Right atrium auricular region (tissue), 2 donors: ENCODE results near the gene DOK6. TPM values are rescaled to one million over a fixed set of nuclear protein-coding genes. Genes with fewer than 3 reads are reported as not detected.

Source experiments
- DNase-seq: peaks from one replicate; pipeline ENCODE4 v3.0.0-alpha.2; 2019; ENCODE audit warnings: low spot score
- H3K27ac ChIP-seq, 2 donors: fragments of 200-600 bp; sonication (generic); 1 replicate in 1 of 2; 2 replicates in 1 of 2; pipeline ENCODE4 v1.5.1; 2016 to 2019
- H3K27me3 ChIP-seq, 2 donors: fragments of 200-600 bp; sonication (generic); one replicate each; pipeline versions ENCODE4 v1.5.1 to v1.6.0; 2017 to 2019
- H3K36me3 ChIP-seq: fragments of 200-600 bp; sonication (generic); one replicate; pipeline ENCODE4 v1.5.1; 2016
- H3K4me1 ChIP-seq, 2 donors: fragments of 200-600 bp; sonication (generic); one replicate each; pipeline versions ENCODE4 v1.5.1 to v1.6.0; 2017 to 2019
- H3K4me3 ChIP-seq, 2 donors: fragments of 200-600 bp; sonication (generic); 1 replicate in 1 of 2; 2 replicates in 1 of 2; pipeline ENCODE4 v1.5.1; 2017 to 2019; ENCODE audit warnings: mild to moderate bottlenecking in 1 of 2, moderate library complexity in 1 of 2
- H3K9me3 ChIP-seq, 2 donors: fragments of 200-600 bp; sonication (generic); one replicate each; pipeline ENCODE4 v1.5.1; 2019
- total RNA-seq, 2 donors: library from RNA; depleted of rRNA; stranded (reverse); fragments of >200 nt; gene quantifications; one replicate each; pipeline ENCODE4 v1.1.0, GENCODE V29; 2016
- TF ChIP-seq, protein P1 (sequence below), 2 donors: fragments of 200-600 bp; sonication (generic); IDR thresholded peaks; one replicate each; pipeline ENCODE4 v1.5.1; 2019; ENCODE audit warnings: antibody characterized with exemption in 2 of 2

DOK6 gene
- total RNA-seq, 2 donors from 2014 or later: 2.0 to 5.7 TPM

DNA sequence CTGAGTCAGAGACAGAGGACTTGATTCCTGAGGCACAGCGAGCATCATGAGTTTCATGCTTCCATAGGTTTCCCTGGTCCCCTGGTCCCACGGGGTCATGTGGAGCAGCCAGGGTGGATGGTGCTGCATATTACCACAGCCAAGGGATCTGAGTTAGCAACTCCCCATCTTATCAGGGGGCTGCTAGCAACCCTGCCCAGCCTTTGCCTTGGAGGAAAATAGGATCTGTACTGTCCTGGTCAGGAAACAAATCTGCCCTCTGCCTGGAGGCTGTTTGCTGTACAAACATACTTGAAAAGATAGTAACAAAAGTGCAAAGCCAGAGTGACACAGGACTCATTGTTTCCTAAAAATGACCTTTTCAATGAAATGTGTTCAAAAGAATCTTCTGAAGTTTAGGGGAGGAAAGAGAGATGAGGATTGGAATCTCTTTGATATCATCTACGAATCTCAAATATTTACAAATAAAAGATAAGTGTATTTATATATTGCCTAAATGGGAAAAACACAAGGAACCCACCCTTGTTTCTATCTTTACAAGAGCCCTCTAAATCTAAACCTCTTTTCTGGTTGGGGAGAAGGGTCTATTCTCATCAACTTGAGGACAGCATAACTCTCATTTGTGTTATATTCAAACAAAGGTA, 352.2 kb downstream of the DOK6 start:
- no peak overlapping the region for H3K27ac ChIP-seq
- H3K4me3 ChIP-seq: no peak overlapping the region
- H3K4me1 ChIP-seq: no peaks in the 10 kb centered on the region
- TF ChIP-seq, protein P1, sequence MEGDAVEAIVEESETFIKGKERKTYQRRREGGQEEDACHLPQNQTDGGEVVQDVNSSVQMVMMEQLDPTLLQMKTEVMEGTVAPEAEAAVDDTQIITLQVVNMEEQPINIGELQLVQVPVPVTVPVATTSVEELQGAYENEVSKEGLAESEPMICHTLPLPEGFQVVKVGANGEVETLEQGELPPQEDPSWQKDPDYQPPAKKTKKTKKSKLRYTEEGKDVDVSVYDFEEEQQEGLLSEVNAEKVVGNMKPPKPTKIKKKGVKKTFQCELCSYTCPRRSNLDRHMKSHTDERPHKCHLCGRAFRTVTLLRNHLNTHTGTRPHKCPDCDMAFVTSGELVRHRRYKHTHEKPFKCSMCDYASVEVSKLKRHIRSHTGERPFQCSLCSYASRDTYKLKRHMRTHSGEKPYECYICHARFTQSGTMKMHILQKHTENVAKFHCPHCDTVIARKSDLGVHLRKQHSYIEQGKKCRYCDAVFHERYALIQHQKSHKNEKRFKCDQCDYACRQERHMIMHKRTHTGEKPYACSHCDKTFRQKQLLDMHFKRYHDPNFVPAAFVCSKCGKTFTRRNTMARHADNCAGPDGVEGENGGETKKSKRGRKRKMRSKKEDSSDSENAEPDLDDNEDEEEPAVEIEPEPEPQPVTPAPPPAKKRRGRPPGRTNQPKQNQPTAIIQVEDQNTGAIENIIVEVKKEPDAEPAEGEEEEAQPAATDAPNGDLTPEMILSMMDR (IDR thresholded peaks at IDR 0.05): no peak
- H3K27me3 ChIP-seq: no peaks in the 10 kb centered on the region
- DNase-seq: no peak
- no peaks in the 10 kb centered on the region for H3K36me3 ChIP-seq
- no peaks in the 10 kb centered on the region for H3K9me3 ChIP-seq

DNA sequence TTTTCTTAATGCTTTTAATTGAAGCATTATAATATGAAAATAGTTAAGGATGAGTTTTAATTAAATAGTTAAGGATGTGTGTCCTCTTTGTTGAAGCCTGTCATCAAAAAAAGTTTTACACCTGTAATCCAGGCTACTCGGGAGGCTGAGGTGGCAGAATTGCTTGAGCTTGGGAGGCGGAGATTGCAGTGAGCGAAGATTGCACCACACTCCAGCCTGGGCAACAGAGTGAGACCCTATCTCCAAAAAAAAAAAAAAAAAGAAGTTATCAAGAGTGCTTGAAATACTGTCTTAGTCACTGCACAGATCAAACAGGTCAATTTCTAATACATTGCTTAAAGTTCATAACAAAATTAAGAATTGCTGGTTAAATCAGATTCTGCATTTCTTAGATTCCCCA, 353.4 kb downstream of the DOK6 start:
- H3K4me1 ChIP-seq: no peaks in the 10 kb centered on the region
- H3K4me3 ChIP-seq: no peak overlapping the region
- H3K27me3 ChIP-seq: no peaks in the 10 kb centered on the region
- TF ChIP-seq, protein P1 (IDR thresholded peaks at IDR 0.05): no peak
- H3K36me3 ChIP-seq: no peaks in the 10 kb centered on the region
- H3K27ac ChIP-seq: no peak overlapping the region
- no peak for DNase-seq
- H3K9me3 ChIP-seq: no peaks in the 10 kb centered on the region

DNA sequence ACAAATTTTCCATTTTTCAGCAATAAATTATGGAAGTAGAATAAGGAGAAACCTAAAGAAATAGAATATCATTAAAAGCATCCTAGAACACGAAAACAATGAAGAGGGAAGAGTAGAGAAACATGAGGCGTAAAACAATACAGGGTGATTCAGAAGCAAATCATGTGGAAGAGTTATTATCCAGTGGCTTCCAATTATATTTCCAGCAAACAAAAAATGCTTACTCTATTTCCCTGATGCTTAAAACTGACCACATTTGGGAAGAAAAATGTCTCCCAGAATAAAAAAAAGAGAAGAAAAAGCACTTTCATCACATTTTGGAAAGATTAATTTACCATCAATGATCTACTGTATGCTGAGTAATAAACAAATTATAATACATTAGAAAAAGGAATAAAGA, 354.4 kb downstream of the DOK6 start:
- Histone ChIP-seq H3K4me3 (no peak overlapping the region), H3K27me3 (no peaks in the 10 kb centered on the region), H3K36me3 (no peaks in the 10 kb centered on the region), H3K27ac (no peak overlapping the region), H3K9me3 (no peaks in the 10 kb centered on the region), H3K4me1 (no peaks in the 10 kb centered on the region)
- DNase-seq: no peak
- TF ChIP-seq, protein P1 (IDR thresholded peaks at IDR 0.05): no peak

DNA sequence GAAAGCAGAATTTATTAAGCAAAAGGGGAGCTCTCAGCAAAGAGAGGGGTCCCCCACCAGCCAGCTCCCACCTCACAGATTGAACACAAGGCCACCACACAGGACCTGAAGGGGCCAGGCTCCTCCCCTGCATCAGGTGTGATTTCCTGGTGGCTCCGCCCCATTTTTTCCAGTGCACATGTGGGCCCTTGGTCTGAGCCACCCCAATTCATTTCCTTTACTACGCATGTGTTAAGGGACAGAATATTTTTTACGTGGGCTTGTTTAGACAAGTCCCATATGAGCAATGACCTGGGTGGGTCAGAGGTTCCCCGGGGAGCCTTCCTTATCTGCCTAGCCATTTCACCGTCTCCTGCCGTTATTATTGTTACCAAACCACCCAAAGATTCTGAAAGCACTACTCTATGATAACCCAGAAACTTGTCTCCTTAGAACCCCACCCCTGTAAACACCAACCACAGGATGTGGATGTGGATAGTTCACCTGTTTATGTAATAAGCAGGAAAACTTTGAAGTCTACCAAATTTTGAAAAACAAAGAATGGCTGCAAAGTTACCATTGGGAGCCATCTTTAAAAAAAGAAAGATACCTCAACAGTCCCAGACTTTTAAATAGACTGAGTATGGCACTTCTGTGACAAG, 355.3 kb downstream of the DOK6 start:
- TF ChIP-seq, protein P1 (IDR thresholded peaks at IDR 0.05): no peak
- H3K4me3 ChIP-seq: no peak overlapping the region
- no peaks in the 10 kb centered on the region for H3K9me3 ChIP-seq
- H3K27me3 ChIP-seq: no peaks in the 10 kb centered on the region
- H3K36me3 ChIP-seq: no peaks in the 10 kb centered on the region
- no peak for DNase-seq
- H3K4me1 ChIP-seq: no peaks in the 10 kb centered on the region
- no peak overlapping the region for H3K27ac ChIP-seq

DNA sequence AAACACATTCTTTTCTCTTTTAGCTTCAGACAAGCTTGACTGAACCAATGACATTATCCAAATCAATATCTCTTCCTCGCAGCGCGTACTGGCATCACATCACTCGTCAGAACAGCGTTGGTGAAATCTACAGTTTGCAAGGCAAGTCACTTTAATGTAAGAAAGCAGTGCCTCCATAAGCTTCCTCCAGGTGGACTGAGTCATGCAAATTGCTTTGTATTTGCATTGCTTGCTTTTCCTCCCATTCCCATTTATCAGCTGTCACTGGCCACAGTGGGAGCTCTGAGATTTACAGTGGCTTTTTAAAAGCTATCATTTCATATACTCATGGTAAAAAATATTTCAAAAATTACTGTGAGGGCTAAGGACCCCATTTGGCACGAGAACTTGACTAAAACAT, 357.0 kb downstream of the DOK6 start:
- TF ChIP-seq, protein P1 (IDR thresholded peaks at IDR 0.05): no peak
- Histone ChIP-seq H3K36me3 (no peaks in the 10 kb centered on the region), H3K27ac (no peak overlapping the region), H3K4me1 (no peaks in the 10 kb centered on the region), H3K9me3 (no peaks in the 10 kb centered on the region), H3K4me3 (no peak overlapping the region), H3K27me3 (no peaks in the 10 kb centered on the region)
- DNase-seq: no peak

DNA sequence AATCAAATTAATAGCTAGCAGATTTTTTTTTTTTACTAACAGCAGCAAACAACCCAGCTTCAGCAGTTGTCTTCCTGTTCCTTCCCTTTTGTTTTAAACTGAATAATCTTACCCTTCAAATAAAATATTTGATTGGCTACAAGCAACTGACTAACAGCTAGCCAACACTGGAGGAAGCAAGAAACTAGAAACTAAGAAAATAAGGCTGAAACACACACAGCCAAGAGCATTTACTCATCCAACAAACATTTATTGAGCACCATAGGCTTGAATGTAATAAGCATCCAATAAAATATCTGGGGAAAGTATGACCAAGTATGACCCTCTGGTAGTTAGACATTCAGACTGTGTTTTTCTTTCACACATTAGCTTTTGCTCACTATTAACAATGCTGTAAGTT, 357.8 kb downstream of the DOK6 start:
- DNase-seq: no peak
- H3K9me3 ChIP-seq: no peaks in the 10 kb centered on the region
- H3K27ac ChIP-seq: no peak overlapping the region
- H3K36me3 ChIP-seq: no peaks in the 10 kb centered on the region
- H3K27me3 ChIP-seq: no peaks in the 10 kb centered on the region
- H3K4me1 ChIP-seq: no peaks in the 10 kb centered on the region
- no peak overlapping the region for H3K4me3 ChIP-seq
- TF ChIP-seq, protein P1 (IDR thresholded peaks at IDR 0.05): no peak
